ENCODE measurements around the gene TBCB.

GRCh38 chr19:36111200-36111539 lies 4.1 kb upstream of the TBCB start:
- TF ChIP-seq CTCF (IDR thresholded peaks at IDR 0.05): no peak
- no peak for TF ChIP-seq POLR2AphosphoS5 (IDR thresholded peaks at IDR 0.05)
- TF ChIP-seq POLR2A (IDR thresholded peaks at IDR 0.05): no peak

All from gastroesophageal sphincter (tissue), 3 donors.